Measurements from ENCODE around the gene PIK3R2. TPM values are rescaled to one million over a fixed set of nuclear protein-coding genes. Genes with fewer than 3 reads are reported as not detected.

PIK3R2 gene
- total and polyA plus RNA-seq, 2 of the 13 experiments (the other 11 are each of a cell fraction or from before 2014, with no cell fraction given), result 18.6 to 25.3 TPM

- H3K79me2 ChIP-seq (ENCODE audit: insufficient read depth, low read length), result no peaks in the 10 kb centered on the region
- DNase-seq (ENCODE audit: low spot score) (no peak), ATAC-seq (no peak), FAIRE-seq (no peak)
- H4K20me1 ChIP-seq (ENCODE audit: insufficient read depth, low read length), result 0 out of 2 replicates have a peak, but pooled peaks cover 3% of the 10 kb centered on the region
- in situ Hi-C loops (cut with HindIII; ENCODE audit: extremely low pct_ligation_motif_present, low pct_unique_long_range_greater_than_20kb) (no loop called here), intact Hi-C loops (cut with micrococcal nuclease; ENCODE audit: unreplicated experiment) (no loop called here)
- ChIA-PET POLR2A (interaction anchor here (2.6 kb wide), 1 partner anchor 53 kb away, joined by 8 read pairs; no protein-coding TSS in a partner anchor), CTCF (ENCODE audit: low intra/inter-chr PET ratio, low total read pairs) (interaction anchor here (3.2 kb wide), 1 partner anchor 53 kb away, joined by 25 read pairs; no protein-coding TSS in a partner anchor)
- H2AFZ ChIP-seq (ENCODE audit: low read length), result no peak overlapping the region
- no peak overlapping the region for H3K4me3 ChIP-seq (replicated peaks in 1 of 3; ENCODE audit: insufficient read depth in 1 of 3, low read depth in 2 of 3, low read length in 3 of 3)
- no peaks in the 10 kb centered on the region for H3K9me3 ChIP-seq (ENCODE audit: low read length)
- peaks cover 6% of the 10 kb centered on the region for H3K4me1 ChIP-seq (ENCODE audit: insufficient read depth, low read length)
- H3K4me2 ChIP-seq (ENCODE audit: low read depth, low read length), result no peak overlapping the region
- no peak overlapping the region for H3K27ac ChIP-seq (ENCODE audit: extremely low read length, insufficient read depth, low read length)
- WGBS (ENCODE audit: low lambda C conversion rate), result 96% methylated on average over 15 of the region's 15 CpGs
- H3K27me3 ChIP-seq (ENCODE audit: control insufficient read depth in 1 of 2, insufficient read depth in 2 of 2, low read length in 2 of 2), result no peaks in the 10 kb centered on the region
- H3K36me3 ChIP-seq (replicated peaks in 1 of 2; ENCODE audit: control insufficient read depth in 1 of 2, insufficient read depth in 2 of 2, low read length in 2 of 2), result peaks cover 30 to 48% of the 10 kb centered on the region in 2 experiments
- no peak overlapping the region for H3K9ac ChIP-seq (ENCODE audit: insufficient read depth, low read depth, low read length)
- BruUV-seq (replicated peaks), result no TSS peak
- no peak for TF ChIP-seq MXD1 (CRISPR knock-in tag; IDR thresholded peaks at IDR 0.05)
- TF ChIP-seq SNAI1 (CRISPR knock-in tag; IDR thresholded peaks at IDR 0.05; ENCODE audit: borderline replicate concordance), result no peak
- TF ChIP-seq PTBP1 (IDR thresholded peaks at IDR 0.05; ENCODE audit: low read depth, low read length, poor library complexity, severe bottlenecking), result no peak
- no peak for TF ChIP-seq GABPA (IDR thresholded peaks at IDR 0.05; ENCODE audit: low read depth, low read length)
- no peak for TF ChIP-seq GABPA (CRISPR knock-in tag; IDR thresholded peaks at IDR 0.05; ENCODE audit: low read depth)
- TF ChIP-seq ZBTB46 (CRISPR knock-in tag; IDR thresholded peaks at IDR 0.05; ENCODE audit: borderline replicate concordance), result no peak
- no peak for TF ChIP-seq ATAD3A (CRISPR knock-in tag; IDR thresholded peaks at IDR 0.05)
- TF ChIP-seq AHDC1 (CRISPR knock-in tag; IDR thresholded peaks at IDR 0.05; ENCODE audit: borderline replicate concordance), result no peak
- TF ChIP-seq CEBPB (IDR thresholded peaks at IDR 0.05; ENCODE audit: borderline replicate concordance, low read depth, low read length), result no peak
- TF ChIP-seq PREB (CRISPR knock-in tag; IDR thresholded peaks at IDR 0.05), result no peak
- no peak for TF ChIP-seq CENPBD1 (CRISPR knock-in tag; IDR thresholded peaks at IDR 0.05; ENCODE audit: borderline replicate concordance, low read depth)
- TF ChIP-seq E2F2 (CRISPR knock-in tag; IDR thresholded peaks at IDR 0.05; ENCODE audit: borderline replicate concordance), result no peak
Measured at GRCh38 chr19:18165794-18166544, 13.0 kb downstream of the PIK3R2 start.
